GM18498 (cell line): ENCODE measurements around the gene LMF1.
"Not testable (repeated sequence)": the region's sequence is repeated elsewhere in the genome, so short reads cannot be mapped to it uniquely, and the experiment has no call there.

Experiments used
- ATAC-seq: cut with Tn5 transposase; IDR thresholded peaks from one replicate; pipeline ENCODE4 v1.9.1; 2021; ENCODE audit warnings: mild to moderate bottlenecking, moderate library complexity; ENCODE audit not compliant: unreplicated experiment

LMF1 gene

DNA sequence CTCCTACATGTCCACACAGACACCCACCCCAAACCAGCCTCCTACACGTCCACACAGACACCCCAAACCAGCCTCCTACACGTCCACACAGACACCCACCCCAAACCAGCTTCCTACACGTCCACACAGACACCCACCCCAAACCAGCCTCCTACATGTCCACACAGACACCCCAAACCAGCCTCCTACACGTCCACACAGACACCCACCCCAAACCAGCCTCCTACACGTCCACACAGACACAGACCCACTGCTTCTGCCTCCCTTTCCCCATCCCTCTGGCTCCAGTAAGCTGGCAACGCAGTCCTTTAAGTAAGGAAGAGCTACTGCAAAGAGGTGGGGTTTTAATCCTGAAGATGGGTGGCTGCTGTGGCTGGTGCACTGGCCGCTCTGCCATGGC is 17.0 kb downstream of the LMF1 start:
- not testable (repeated sequence) for ATAC-seq

DNA sequence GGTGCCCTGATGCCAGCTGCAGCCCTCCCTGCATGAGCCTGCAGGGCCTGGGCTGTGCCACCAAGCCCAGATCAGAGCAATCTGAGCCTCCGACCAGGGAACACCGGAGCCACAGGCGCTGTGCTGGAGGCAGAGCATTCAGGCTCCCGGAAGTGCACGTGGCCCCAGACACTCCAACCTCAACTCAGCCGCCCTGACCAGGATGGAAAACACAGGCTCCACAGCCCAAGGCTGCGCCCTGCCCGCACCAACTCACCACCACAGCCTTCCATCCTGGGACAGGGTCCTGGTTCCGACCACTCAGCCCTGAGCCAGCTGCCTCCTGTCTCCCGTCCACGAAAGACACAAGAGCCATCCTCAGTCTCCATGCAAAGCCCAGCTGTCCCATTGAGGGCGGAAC is 18.5 kb downstream of the LMF1 start:
- ATAC-seq, result no peak

DNA sequence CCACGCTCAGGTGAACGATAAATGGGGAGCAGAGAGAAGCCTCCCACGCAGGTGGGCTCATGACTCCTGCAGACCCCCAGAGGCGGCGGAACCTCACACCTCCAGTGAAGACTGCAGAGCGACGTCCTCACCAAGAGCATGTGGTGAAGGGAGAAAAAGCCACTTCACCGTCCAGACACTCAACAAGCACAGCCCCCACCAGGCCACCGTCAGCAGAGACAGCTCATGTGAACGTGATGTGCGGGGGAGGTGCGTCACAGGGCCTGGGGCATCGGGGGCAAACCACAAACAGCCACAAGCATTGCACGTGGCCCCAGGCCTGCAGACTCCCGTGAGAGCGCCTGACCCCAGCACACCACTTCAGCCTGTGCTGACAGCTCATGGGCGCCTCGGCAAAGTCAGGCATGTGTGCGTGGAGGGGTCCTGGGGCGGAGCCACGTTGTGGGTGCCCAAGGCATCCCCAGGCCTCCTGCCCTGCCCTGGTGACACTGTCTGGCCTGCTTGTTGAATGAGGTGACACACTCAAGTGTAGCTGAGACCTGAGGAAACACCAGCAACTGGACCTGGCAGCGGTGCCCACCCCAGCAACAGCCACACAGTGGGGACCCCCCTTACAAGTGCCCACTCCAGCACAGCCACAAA is 19.0 kb downstream of the LMF1 start:
- no peak for ATAC-seq

DNA sequence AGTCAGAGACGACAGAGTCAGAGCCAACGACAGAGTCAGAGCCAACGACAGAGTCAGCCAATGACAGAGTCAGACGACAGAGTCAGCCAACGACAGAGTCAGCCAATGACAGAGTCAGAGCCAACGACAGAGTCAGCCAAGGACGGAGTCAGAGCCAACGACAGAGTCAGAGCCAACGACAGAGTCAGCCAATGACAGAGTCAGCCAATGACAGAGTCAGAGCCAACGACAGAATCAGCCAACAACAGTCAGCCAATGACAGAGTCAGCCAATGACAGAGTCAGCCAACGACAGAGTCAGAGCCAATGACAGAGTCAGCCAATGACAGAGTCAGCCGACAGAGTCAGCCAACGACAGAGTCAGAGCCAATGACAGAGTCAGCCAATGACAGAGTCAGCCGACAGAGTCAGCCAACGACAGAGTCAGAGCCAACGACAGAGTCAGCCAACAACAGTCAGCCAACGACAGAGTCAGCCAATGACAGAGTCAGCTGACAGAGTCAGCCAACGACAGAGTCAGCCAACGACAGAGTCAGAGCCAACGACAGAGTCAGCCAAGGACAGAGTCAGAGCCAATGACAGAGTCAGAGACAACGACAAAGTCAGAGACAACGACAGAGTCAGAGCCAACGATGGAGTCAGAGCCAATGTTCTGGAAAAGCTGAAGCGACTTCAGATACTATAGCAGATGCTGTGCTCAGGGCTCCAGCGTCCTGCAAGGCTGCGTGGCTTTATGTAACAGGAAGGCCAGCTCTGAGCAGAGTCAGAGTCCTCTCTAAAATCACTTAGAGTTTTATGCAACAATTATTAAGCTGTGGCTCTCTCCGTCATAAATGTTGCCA is 19.8 kb downstream of the LMF1 start:
- ATAC-seq, result not testable (repeated sequence)

DNA sequence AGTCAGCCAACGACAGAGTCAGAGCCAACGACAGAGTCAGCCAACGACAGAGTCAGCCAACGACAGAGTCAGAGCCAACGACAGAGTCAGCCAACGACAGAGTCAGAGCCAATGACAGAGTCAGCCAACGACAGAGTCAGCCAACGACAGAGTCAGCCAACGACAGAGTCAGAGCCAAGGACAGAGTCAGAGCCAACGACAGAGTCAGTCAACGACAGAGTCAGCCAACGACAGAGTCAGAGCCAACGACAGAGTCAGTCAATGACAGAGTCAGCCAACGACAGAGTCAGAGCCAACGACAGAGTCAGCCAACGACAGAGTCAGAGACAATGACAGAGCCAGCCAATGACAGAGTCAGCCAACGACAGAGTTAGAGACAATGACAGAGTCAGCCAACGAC is 22.0 kb downstream of the LMF1 start:
- ATAC-seq, result not testable (repeated sequence)

DNA sequence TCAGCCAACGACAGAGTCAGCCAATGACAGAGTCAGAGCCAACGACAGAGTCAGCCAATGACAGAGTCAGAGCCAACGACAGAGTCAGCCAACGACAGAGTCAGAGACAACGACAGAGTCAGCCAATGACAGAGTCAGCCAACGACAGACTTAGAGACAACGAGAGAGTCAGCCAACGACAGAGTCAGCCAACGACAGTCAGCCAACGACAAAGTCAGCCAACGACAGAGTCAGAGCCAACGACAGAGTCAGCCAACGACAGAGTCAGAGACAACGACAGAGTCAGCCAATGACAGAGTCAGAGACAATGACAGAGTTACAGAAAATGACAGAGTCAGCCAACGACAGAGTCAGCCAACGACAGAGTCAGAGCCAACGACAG is 22.9 kb downstream of the LMF1 start:
- ATAC-seq, result not testable (repeated sequence)

DNA sequence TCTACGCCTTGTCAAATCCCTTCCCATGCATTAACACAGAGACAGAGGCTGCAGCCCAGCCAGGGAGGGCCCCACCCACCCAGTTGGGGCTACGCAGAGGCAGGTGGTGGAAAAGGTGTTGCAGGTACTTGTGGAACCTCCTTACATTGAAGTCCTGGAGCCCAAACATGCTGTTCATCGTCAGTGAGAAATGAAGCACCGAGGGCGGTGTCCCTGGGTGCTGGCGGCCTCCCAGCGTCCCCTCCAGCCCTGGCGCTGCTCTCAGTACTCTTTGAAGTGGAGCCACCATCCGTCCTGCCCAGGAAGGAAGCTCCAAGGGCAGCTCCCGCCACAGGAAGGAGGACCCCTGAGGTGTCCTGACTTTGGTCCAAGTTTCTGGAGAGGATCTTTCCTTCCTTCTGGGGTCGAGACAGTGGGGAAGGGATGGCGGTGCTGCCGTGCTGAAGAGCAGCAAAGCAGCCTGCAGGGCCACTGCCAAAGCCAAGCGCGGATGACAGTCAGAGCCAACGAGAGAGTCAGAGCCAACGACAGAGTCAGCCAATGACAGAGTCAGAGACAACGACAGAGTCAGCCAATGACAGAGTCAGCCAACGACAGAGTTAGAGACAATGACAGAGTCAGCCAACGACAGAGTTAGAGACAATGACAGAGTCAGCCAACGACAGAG is 23.4 kb downstream of the LMF1 start:
- ATAC-seq, result no peak

DNA sequence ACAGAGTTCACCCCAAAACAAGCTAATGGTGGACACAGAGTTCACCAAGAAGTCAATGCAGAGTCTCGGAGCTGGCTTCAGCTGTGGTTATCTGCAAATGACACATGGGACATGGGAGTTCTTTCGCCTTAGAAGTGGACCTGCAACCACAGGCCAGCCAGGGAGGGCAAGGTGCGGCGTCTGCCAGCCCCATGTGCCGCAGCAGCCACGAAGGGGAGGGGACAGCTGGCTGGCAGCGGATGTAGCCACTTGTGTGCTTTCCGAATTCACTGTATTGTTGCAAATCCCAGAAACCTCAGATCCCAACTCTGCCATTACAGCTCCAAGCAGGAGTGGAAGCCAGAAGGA is 24.8 kb downstream of the LMF1 start:
- ATAC-seq, result no peak

DNA sequence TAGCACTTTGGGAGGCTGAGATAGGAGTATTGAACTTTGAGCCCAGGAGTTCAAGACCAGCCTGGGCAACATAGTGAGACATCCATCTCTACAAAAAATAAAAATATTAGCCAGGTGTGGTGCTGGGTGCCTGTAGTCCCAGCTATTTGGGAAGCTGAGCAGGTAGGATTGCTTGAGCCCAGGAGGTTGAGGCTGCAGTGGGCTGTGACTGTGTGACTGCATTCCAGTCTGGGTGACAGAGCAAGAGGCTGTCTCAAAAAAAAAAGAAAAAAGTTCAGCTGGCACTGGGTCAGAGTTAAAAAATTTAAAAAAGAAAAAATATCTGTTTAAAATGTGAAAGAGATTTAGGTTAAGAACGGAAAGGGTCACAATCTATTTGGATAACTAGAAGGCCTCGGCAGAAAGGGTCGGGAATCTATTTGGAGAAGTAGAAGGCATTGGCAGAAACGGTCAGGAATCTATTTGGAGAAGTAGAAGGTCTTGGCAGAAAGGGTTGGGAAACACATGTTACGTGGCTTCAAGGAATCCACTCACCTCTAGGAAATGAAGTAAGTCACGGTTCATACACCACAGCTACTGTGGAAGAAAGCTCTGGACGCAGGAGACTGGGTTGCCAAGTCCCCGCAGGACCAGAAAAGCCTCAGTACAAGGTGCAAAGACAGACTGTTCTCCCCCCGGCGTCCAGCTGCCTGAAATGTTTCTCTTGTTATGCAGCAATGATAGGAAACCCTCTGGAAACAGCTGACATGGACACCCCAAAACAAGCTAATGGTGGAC is 25.3 kb downstream of the LMF1 start:
- ATAC-seq, result no peak

DNA sequence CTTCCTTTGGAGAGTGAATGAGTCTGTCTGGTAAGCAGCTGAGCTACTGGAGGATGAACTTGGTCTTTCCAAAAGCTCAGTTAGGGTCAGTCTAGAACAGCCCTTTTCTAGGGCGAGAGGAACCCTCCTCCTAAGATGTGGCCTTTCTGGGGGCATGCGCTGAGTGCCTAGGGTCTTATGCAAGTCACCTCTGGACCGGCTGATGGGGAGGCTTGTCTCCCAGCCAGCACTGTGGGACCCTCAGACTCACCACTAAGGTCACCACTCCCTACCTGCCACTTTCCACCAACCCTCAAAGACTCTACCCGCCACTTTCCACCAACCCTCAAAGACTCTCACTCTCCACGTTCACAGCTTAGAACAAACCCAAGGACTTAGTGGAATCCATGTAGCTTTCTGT is 26.8 kb downstream of the LMF1 start:
- ATAC-seq, result no peak

DNA sequence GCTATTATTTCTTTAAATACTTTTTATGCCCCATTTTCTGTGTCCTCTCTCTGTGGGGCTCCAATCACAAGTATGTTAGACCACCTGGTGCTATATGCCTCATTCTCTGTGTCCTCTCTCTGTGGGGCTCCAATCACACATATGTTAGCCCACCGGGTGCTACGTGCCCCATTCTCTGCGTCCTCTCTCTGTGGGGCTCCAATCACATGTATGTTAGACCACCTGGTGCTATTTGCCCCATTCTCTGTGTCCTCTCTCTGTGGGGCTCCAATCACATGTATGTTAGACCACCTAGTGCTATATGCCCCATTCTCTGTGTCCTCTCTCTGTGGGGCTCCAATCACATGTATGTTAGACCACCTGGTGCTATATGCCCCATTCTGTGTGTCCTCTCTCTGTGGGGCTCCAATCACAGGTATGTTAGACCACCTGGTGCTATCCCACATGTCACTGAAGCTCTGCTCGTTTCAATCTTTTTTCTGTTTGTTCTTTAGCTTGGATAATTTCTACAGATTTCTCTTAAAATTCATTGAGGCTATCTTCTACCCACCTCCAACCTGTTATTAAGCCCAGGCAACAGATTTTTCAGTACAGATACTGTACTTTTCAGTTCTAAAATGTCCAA is 28.2 kb downstream of the LMF1 start:
- ATAC-seq, result no peak

DNA sequence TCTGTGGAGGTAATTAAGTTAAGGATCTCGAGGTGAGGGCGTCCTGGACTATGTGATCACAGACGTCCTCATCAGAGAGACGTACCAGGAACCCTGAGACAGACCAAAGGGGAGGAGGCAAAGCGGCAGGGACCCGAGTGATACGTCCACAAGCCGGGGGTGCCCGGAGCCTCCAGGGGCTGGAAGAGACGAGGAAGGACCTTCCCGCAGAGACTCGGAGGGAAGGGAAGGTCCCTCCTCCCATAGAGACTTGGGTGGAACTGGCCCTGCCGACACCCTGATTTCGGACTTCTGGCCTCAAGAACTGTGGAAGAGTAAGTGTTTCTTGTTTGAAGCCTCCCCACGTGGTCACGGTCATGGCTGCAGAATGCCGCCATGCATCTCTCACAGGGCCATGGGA is 30.8 kb downstream of the LMF1 start:
- ATAC-seq, result no peak

DNA sequence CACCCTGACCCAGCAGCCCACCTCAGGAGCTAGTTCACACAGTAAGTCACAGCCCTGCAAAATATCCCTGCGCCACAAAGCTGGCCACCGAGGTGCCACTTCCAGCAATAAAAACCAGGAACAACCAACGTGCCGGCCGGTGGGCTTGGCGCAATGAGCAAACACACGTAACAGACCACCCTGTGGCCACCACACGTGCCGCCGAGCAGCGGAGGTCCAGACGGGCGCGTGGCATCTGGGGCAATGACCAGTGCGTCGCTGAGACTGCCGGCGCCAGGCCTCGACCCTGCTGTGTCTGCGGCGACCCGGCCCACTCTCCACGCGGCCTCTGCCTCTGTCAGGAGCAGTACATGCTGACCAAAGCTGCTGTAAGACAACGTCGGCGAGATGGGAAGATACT is 31.5 kb downstream of the LMF1 start:
- ATAC-seq, result no peak

DNA sequence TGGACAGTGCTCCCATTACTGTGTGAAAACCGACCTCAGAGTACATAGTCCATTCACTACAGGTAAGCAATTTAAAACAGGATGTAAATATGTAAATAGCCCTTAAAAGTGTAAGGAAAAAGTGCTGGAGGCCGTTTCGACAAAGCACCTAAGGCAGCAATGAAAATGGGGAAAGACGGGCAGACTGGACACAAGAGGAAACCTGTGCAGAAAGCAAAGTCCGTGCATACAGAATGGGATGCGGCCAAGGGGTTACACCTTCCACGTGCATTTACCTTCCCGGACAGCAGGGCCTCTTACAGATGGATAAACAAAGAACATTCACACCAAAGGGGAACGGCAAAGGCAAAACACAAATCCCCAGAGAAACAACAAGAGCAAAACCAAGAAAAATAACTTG is 32.0 kb downstream of the LMF1 start:
- no peak for ATAC-seq

DNA sequence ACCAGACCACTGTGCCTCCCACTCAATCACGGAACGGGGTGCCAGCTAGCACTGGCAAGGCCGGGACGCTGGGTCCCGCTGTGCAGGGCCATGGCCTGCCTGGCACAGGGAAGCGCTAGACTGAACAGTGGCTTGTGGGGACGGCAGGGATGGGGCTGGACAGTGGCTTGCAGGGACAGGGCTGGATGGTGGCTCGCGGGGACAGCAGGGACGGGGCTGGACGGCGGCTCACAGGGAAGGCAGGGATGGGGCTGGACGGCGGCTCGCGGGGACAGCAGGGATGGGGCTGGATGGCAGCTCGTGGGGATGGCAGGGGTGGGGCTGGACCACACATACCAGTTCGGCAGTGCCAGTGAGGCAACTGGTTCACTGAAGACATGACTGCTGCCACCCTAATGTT is 32.6 kb downstream of the LMF1 start:
- no peak for ATAC-seq

DNA sequence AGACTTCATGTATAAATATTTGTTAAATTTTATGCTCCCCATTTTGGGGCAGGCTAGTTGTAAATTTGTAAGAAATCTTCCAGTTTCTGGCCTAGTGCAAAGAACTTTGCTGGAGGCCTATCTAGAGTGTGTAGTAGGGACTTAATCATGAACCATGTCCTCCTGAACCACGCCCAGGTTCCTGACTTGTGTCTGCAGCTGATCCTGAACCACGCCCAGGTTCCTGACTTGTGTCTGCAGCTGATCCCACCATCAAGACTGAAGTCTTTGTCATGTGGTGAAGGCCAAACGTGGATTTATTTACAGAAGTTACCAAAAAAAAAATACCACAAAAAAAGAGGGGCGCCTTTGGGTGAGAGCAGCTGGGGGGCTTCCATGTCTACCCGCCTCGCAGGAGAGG is 33.1 kb downstream of the LMF1 start:
- no peak for ATAC-seq

DNA sequence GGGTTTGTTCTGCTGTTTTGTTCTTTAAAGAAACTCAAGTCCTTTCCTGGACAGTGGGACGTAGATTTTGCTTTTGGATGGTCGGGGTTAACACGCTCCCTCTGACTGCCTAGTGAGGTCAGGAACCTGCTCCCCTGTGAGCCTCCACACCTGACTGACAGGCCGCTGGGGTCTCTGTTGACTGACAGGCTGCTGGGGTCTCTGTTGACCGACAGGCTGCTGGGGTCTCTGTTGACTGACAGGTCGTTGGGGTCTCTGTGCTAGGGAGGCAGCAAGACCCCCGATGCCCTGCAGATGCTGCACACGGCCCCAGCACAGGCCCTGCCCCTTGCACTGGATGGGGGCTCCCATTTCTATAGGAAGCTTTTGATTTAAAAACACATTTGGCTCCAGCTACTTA is 33.5 kb downstream of the LMF1 start:
- ATAC-seq, result no peak

DNA sequence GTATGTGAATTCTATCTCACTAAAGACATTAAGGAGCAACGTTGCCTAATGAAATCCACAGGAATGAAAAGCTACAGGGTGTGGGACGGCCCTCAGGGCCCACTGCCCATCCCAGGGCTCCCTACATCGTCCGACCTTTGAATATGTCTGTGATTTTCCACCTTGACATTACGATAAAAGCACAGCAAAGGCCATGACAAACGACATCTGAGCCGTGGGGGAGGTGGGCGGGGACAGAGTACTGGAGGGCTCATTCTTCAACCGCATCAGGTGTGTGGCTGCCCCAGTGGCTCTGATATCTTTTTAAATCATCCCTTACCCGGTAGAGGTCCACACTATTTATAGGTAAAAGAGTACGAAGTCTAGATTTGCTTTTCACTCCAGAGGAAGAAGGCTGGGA is 35.1 kb downstream of the LMF1 start:
- no peak for ATAC-seq

DNA sequence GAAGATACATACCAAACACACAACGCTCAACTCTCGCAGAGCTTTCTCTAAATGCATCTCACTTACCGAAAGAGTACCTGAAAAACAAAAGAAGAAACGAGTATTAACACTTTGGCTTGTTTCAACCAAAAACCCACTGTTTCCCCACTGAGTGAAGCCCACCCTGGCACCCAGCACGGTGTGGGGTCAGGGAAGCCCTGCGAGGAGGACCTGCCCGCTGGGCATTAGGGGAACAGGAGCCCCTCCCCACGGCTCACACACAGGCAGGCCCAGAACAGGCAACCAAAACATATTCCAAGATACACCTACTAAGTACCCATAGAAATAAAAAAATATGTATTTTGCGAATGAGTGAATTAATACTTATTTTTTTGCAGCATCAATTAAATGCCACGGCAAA is 36.6 kb downstream of the LMF1 start:
- ATAC-seq, result no peak

DNA sequence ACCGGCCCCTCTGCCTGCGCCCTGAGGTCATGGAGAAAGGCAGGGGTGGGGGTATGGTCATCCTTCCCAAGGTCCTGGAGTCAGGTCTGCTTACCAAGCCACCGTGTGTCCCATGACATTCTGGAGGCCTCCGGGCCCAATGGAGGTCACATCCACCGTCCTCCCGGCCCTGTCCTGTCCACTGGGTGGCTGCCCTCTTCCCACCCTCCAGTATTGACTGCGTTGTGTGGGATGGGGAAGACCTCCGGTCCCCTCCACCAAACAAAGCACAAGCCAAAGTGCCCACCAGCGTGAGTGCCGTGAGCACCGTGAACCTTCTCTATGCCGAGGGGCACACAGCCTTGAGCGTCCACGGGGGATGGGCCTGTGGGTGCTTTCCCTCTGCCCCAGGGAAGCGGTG is 37.2 kb downstream of the LMF1 start:
- ATAC-seq, result no peak

DNA sequence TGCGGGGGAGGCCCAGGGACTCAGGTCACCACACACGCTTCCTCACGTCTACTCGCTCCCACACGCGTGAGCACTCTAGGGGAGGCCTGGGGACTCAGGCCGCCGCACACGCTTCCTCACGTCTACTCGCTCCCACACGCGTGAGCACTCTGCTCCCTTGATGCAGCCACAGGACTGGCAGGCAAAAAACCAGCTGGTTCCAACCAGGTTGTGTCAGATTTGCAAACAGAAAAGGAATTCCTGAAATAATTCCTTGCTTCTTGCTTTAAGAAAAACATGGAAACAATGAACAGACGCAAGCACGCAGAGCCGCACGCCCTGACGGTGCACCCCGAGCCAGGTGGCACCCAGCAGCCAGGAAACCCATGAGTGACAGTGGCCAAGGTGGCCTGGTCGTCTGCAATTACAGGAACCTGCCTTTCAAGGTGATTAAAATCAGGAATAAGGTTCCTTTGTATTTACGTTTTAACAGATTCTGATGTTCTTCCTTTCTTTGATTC is 37.9 kb downstream of the LMF1 start:
- no peak for ATAC-seq
